Activated T-cell treated with anti-CD3 and anti-CD28 coated beads, Interleukin-2, amount 50 U/mL, for 24 hours (primary cell): ENCODE measurements around the gene APBB1IP.
"Not testable (repeated sequence)": the region's sequence is repeated elsewhere in the genome, so short reads cannot be mapped to it uniquely, and the experiment has no call there.

Source experiments
- DNase-seq: peaks from one replicate; pipeline ENCODE4 v3.0.0-alpha.2; 2020
- H3K27ac Mint-ChIP-seq: 2 replicates; pipeline ENCODE4 v1.8.0; 2020; ENCODE audit warnings: mild to moderate bottlenecking, mixed read lengths
- H3K27me3 Mint-ChIP-seq: 2 replicates; pipeline ENCODE4 v1.8.0; 2020; ENCODE audit warnings: mixed read lengths
- H3K36me3 Mint-ChIP-seq: 2 replicates; pipeline ENCODE4 v1.8.0; 2020; ENCODE audit warnings: low read depth, mixed read lengths
- H3K4me1 Mint-ChIP-seq: 2 replicates; pipeline ENCODE4 v1.8.0; 2020; ENCODE audit warnings: low read depth, mixed read lengths
- H3K4me3 Mint-ChIP-seq: 2 replicates; pipeline ENCODE4 v1.8.0; 2020; ENCODE audit warnings: mild to moderate bottlenecking, moderate library complexity, mixed read lengths
- H3K9me3 Mint-ChIP-seq: 2 replicates; pipeline ENCODE4 v1.8.0; 2020; ENCODE audit warnings: mixed read lengths

Gene APBB1IP

DNA sequence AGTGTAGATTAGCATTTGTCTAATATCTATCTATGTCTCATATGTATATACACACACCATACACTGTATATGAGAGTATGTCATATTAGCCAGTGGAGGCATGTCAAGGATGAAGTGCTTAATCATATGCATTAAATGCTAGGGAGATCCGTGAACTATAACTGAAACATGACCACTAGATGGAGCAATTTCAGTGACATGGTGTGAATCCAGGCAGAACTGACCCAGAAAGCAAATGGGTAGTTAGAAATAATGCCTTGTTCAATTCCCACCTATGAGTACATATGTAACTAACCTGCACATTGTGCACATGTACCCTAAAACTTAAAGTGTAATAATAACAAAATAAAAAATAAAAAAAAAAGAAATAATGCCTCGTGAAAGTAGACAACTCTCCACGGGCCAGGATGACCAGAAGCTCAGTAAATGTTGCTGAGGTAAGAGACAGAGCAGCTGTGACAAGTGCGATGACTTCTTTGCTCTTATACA is 168.3 kb downstream of the APBB1IP start:
- H3K27me3 Mint-ChIP-seq, H3K36me3 Mint-ChIP-seq, H3K4me1 Mint-ChIP-seq, H3K27ac Mint-ChIP-seq, H3K4me3 Mint-ChIP-seq, DNase-seq, H3K9me3 Mint-ChIP-seq: not testable (repeated sequence)

DNA sequence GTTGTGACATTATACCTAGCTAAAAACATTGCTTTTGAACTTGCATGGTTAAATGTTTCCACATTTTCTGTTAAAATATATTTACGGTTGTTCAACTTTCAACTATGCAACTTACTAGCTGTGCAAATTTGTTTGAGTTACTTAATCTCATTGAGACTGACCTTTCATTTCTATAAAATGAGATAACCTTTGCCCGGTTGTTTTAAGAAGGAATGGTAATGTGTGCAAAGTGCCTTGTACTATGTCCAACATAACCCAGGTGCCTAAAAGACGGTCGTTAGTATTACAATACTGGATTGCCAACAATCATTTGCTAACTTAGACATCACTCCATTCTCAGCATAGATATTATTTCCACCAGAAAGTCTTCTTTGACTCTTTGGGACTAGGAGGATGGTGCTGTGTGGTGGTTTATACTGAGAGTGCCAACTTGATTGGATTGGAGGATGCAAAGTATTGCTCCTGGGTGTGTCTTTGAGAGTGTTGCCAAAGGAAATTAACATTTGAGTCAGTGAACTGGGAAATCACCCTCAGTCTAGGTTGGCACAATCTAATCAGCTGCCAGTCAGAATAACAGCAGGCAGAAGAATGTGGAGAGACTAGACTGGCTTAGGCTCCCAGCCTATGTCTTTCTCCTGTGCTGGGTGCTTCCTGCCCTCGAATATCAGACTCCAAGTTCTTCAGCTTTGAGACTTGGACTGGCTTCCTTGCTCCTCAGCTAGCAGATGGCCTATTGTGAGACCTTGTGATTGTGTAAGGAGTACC is 174.2 kb downstream of the APBB1IP start:
- no peaks in the 10 kb centered on the region for H3K9me3 Mint-ChIP-seq
- no peaks in the 10 kb centered on the region for H3K4me1 Mint-ChIP-seq
- H3K27me3 Mint-ChIP-seq, result no peaks in the 10 kb centered on the region
- DNase-seq, result no peak
- H3K27ac Mint-ChIP-seq, result no peak overlapping the region
- H3K36me3 Mint-ChIP-seq, result no peaks in the 10 kb centered on the region
- no peak overlapping the region for H3K4me3 Mint-ChIP-seq
